SU-DHL-6 (cell line): ENCODE data around the gene ZNF10.

Experiments
- EZH2phosphoT487 ChIP-seq: fragments of 200-600 bp; sonication (generic), shearing (Covaris generic); conservative IDR thresholded peaks from 2 replicates; pipeline ENCODE4 v1.6.1; 2018; ENCODE audit warnings: mild to moderate bottlenecking, antibody characterized with exemption, low read length, moderate library complexity, mixed read lengths
- TF ChIP-seq, protein P1 (sequence below): fragments of 200-600 bp; sonication (generic); IDR thresholded peaks from one replicate; pipeline ENCODE4 v1.5.1; 2017; ENCODE audit warnings: antibody characterized with exemption, mild to moderate bottlenecking, low read length, moderate library complexity; ENCODE audit not compliant: insufficient read depth, poor library complexity, severe bottlenecking

DNA sequence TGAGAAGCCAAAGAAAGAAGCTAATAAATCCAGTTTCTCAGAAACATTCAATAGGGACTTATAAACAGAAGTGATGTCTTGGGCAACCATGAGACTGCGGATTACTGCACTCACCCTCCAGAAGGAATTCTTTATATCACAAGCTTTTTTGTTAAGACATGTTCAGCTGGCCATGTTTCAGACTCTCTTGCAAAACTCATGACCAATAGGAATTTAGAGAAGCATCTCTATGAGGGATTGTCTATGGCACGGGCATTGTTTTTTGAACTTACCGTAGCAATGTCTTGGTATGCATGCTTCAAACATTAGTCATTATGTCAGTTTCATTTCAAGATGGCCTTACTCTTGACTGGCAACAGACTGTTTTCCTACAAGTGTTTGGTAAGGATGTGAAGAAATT lies 35.3 kb downstream of the ZNF10 start:
- TF ChIP-seq EZH2phosphoT487: no peak
- TF ChIP-seq, protein P1, sequence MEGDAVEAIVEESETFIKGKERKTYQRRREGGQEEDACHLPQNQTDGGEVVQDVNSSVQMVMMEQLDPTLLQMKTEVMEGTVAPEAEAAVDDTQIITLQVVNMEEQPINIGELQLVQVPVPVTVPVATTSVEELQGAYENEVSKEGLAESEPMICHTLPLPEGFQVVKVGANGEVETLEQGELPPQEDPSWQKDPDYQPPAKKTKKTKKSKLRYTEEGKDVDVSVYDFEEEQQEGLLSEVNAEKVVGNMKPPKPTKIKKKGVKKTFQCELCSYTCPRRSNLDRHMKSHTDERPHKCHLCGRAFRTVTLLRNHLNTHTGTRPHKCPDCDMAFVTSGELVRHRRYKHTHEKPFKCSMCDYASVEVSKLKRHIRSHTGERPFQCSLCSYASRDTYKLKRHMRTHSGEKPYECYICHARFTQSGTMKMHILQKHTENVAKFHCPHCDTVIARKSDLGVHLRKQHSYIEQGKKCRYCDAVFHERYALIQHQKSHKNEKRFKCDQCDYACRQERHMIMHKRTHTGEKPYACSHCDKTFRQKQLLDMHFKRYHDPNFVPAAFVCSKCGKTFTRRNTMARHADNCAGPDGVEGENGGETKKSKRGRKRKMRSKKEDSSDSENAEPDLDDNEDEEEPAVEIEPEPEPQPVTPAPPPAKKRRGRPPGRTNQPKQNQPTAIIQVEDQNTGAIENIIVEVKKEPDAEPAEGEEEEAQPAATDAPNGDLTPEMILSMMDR: no peak
